GM12864 (cell line): ENCODE results near the gene GNAQ.

Experiments used
- DNase-seq: peaks from one replicate; pipeline ENCODE4 v3.0.0-alpha.2; 2011; ENCODE audit warnings: low read depth
- H3K4me3 ChIP-seq: 2 replicates; pipeline ENCODE4 v1.5.1; 2011; ENCODE audit warnings: mild to moderate bottlenecking, low read depth, low read length, control low read depth
- CTCF ChIP-seq: IDR thresholded peaks from 2 replicates; pipeline ENCODE4 v1.5.1; 2011; ENCODE audit warnings: low read depth, mild to moderate bottlenecking, moderate library complexity, low read length, control low read depth, inconsistent platforms; ENCODE audit errors: missing control alignments

Gene GNAQ

GRCh38 chr9:77896938-77897667 is 134.5 kb downstream of the GNAQ start:
- peak; percentile 29 for TF ChIP-seq CTCF
- no peak for DNase-seq

GRCh38 chr9:77896269-77896937 is 135.2 kb downstream of the GNAQ start:
- DNase-seq, result no peak
- no peak for TF ChIP-seq CTCF

More at GRCh38 chr9:77896938-77897667, 134.5 kb downstream of the GNAQ start:
- no peak overlapping the region for H3K4me3 ChIP-seq

DNA sequence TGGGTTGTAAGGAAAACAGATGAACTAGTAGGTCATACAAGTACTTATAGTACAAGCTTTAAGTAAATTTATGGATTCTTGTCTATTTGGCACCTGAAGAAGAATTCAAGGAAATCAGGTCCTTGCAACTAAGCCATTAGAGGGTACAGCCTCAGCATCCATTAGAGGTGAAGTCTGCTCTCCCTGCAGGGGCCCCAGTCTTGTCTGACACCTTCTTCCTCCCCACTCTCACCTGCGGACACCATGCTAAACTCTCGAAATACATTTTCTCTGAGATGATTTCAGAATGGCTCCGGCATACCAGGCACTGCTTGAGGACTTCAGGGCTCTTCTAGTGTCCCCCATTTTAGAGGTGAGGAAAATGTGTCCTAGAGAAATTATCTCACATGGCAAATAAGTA is 137.9 kb downstream of the GNAQ start:
- no peak overlapping the region for H3K4me3 ChIP-seq
- DNase-seq, result no peak
- no peak for TF ChIP-seq CTCF

More at GRCh38 chr9:77896269-77896937, 135.2 kb downstream of the GNAQ start:
- H3K4me3 ChIP-seq, result no peak overlapping the region

- TF ChIP-seq CTCF, result no peak
- H3K4me3 ChIP-seq, result no peak overlapping the region
- no peak for DNase-seq
These were observed 138.6 kb downstream of the GNAQ start for GRCh38 chr9:77892955-77893514.

DNA sequence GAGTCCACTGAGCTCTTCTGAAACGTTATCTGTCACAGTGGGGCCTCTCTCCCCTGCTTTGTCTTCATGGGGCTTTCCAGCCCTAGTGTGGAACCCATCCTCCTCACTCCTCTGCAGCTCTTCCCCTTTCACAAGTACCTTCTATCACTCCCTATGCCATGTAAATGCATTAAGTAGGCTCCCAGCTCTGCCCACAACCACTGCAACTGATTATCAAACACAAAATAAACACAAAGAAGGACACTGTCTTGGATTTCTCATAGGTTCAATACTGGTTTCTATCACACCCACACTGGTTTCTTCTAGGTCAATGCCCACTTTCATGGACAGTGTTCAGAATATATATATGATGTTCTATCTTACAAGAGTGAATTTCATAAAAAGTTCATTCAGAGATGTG is 139.4 kb downstream of the GNAQ start:
- no peak for TF ChIP-seq CTCF
- no peak overlapping the region for H3K4me3 ChIP-seq
- DNase-seq, result peak; percentile 4

DNA sequence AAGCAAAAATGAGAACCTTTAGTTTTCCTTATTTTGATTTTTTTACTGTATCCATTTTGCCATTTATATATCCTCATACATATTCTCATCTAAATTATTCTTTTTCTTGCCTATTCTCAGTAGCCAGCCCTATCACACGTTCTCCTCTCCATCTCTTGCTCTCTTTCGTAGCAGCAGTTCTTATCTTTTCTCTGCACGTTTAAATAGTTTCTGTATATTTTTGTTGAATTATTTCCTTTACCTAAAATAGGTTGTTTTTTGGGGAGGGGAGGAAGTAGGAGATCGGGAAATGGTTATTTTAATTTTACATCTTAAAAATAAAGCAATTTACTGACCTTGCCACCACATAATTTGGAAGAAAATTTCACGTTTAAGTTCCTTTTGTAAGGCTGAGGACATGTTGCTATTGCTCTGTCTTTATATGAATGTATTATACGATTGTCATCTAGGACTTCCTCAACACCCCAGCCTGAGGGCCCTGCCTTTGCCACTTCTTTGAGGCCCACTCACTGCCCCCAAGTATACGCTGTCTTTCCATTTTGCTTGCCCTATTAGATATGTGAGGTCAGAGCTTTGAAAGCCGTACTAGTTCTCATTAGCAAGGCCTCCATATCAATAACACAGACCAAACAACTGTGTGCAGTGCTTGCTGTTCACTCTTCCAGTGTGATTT is 140.3 kb downstream of the GNAQ start:
- no peak for TF ChIP-seq CTCF
- H3K4me3 ChIP-seq, result no peak overlapping the region
- no peak for DNase-seq
